Breast epithelium (tissue), 3 donors: ENCODE measurements around the gene MAP2K3.
"Not testable (repeated sequence)": the region's sequence is repeated elsewhere in the genome, so short reads cannot be mapped to it uniquely, and the experiment has no call there.

Experiments used
- POLR2AphosphoS5 ChIP-seq, 3 donors: sonication (generic); formaldehyde crosslinking; IDR thresholded peaks; one replicate each; pipeline ENCODE4 v1.6.1; 2017; ENCODE audit warnings: antibody characterized with exemption in 3 of 3
- TF ChIP-seq, protein P1 (sequence below), 3 donors: fragments of 450-650 bp; IDR thresholded peaks; one replicate each; pipeline ENCODE4 v1.5.1; 2016 to 2017; ENCODE audit warnings: antibody characterized with exemption in 3 of 3, mild to moderate bottlenecking in 3 of 3, moderate library complexity in 3 of 3

DNA sequence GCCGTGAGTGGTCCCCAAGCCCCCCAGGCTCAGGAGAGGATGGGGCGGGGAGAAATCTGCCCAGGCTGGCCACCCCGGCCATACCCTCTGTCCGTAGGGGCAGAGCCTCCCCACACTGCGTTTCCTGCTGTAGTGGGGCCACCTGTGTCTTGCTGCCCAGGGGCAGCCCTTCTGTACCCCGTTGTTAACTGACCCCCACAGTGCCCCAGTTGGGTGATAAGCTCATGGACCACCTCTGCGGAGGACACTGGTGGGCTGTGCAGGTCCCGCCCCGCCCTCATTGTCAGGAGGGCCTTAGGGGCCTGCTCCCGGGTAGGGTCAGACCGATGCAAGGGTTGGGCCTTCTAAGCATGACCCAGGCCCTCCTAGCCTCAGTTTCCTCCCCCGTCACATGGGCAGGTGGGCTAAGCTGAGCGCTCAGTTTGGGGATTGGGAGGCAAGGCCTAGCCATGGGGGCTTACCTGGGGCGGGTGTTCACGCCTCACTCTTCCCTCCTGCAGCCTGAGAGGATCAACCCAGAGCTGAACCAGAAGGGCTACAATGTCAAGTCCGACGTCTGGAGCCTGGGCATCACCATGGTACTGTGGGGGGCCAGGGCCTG lies 20.1 kb downstream of the MAP2K3 start:
- TF ChIP-seq, protein P1, sequence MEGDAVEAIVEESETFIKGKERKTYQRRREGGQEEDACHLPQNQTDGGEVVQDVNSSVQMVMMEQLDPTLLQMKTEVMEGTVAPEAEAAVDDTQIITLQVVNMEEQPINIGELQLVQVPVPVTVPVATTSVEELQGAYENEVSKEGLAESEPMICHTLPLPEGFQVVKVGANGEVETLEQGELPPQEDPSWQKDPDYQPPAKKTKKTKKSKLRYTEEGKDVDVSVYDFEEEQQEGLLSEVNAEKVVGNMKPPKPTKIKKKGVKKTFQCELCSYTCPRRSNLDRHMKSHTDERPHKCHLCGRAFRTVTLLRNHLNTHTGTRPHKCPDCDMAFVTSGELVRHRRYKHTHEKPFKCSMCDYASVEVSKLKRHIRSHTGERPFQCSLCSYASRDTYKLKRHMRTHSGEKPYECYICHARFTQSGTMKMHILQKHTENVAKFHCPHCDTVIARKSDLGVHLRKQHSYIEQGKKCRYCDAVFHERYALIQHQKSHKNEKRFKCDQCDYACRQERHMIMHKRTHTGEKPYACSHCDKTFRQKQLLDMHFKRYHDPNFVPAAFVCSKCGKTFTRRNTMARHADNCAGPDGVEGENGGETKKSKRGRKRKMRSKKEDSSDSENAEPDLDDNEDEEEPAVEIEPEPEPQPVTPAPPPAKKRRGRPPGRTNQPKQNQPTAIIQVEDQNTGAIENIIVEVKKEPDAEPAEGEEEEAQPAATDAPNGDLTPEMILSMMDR (IDR thresholded peaks at IDR 0.05): not testable (repeated sequence)
- not testable (repeated sequence) for TF ChIP-seq POLR2AphosphoS5 (IDR thresholded peaks at IDR 0.05)
